Brain microvascular endothelial cell (primary cell): Measurements from ENCODE around the gene ABLIM1.

Experiments
- DNase-seq: peaks from one replicate; pipeline ENCODE4 v3.0.0-alpha.2; 2020
- H3K27ac ChIP-seq: fragments of 250-450 bp; sonication (Bioruptor Pico); 2 replicates; pipeline ENCODE4 v1.5.1; 2020; ENCODE audit warnings: mild to moderate bottlenecking, moderate library complexity
- H3K27me3 ChIP-seq: fragments of 250-450 bp; sonication (Bioruptor Pico); replicated peaks from 2 replicates; pipeline ENCODE4 v1.5.1; 2020; ENCODE audit warnings: mild to moderate bottlenecking
- H3K36me3 ChIP-seq: fragments of 250-450 bp; sonication (Bioruptor Pico); replicated peaks from 2 replicates; pipeline ENCODE4 v1.5.1; 2020; ENCODE audit warnings: mild to moderate bottlenecking
- H3K4me3 ChIP-seq: 2 replicates; pipeline ENCODE4 v1.5.1; 2011; ENCODE audit warnings: low read depth, mild to moderate bottlenecking, control low read depth, low read length, moderate library complexity
- in situ Hi-C: cut with HindIII; loops from 2 replicates; pipeline ENCODE4 v1.10.0; 2017; ENCODE audit warnings: low sequenced_read_pairs, low pct_ligation_motif_present
- TF ChIP-seq, protein P1 (sequence below): IDR thresholded peaks from 2 replicates; pipeline ENCODE4 v1.5.1; 2011; ENCODE audit warnings: low read depth, mild to moderate bottlenecking, moderate library complexity, low read length, control low read depth, inconsistent platforms; ENCODE audit errors: missing control alignments

Gene ABLIM1

DNA sequence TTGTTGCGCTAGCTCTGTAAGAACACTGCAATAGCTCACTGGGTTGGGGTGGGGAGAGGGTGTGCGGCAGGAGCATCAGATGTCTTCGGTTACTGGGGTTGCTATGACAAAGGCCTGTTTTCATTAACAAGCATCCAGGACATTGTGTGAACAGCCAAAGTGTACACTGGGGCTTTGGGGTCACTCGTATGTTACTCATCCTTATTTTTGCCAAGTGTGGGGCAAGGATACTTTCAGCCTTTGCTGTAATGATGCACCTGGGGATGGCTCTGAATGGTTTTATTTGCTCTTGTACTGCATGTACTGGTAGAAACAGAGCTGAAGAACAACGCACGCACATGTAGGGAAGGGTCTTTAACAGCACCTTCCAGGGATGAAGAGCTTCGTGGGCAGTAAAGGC, 180.8 kb downstream of the ABLIM1 start:
- H3K4me3 ChIP-seq = no peak overlapping the region
- TF ChIP-seq, protein P1, sequence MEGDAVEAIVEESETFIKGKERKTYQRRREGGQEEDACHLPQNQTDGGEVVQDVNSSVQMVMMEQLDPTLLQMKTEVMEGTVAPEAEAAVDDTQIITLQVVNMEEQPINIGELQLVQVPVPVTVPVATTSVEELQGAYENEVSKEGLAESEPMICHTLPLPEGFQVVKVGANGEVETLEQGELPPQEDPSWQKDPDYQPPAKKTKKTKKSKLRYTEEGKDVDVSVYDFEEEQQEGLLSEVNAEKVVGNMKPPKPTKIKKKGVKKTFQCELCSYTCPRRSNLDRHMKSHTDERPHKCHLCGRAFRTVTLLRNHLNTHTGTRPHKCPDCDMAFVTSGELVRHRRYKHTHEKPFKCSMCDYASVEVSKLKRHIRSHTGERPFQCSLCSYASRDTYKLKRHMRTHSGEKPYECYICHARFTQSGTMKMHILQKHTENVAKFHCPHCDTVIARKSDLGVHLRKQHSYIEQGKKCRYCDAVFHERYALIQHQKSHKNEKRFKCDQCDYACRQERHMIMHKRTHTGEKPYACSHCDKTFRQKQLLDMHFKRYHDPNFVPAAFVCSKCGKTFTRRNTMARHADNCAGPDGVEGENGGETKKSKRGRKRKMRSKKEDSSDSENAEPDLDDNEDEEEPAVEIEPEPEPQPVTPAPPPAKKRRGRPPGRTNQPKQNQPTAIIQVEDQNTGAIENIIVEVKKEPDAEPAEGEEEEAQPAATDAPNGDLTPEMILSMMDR = no peak
- in situ Hi-C loops = no loop called here
- H3K27ac ChIP-seq = no peak overlapping the region
- no peaks in the 10 kb centered on the region for H3K27me3 ChIP-seq
- no peaks in the 10 kb centered on the region for H3K36me3 ChIP-seq
- peak; percentile 7 for DNase-seq

- Histone ChIP-seq H3K36me3 (no peaks in the 10 kb centered on the region), H3K27me3 (no peaks in the 10 kb centered on the region), H3K27ac (no peak overlapping the region), H3K4me3 (no peak overlapping the region)
- DNase-seq = no peak
- in situ Hi-C loops = no loop called here
- TF ChIP-seq, protein P1 = no peak
Measured at GRCh38 chr10:114474989-114475388, 183.1 kb downstream of the ABLIM1 start.

- in situ Hi-C loops = no loop called here
- DNase-seq = no peak
- Histone ChIP-seq H3K27ac (no peak overlapping the region), H3K4me3 (no peak overlapping the region), H3K36me3 (no peaks in the 10 kb centered on the region), H3K27me3 (no peaks in the 10 kb centered on the region)
- TF ChIP-seq, protein P1 = no peak
Measured at GRCh38 chr10:114473776-114474175, 184.3 kb downstream of the ABLIM1 start.

DNA sequence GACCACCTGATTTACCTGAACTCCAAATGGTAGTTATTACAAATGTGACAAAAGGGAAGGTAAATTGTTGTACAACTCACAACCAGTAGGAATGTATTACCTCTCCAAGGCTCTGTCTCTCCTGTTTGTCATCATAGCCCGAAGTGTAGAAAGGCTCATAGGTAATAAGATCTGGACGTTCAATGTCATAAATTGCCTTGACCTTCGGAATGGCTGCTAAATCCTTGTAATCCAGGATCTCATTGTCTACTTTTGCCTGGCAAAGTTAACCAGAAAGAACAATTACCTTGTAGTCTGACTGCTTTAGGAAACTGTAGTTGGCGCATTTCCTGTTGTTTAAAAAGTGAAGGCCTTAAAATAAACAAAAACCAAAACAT, 185.2 kb downstream of the ABLIM1 start:
- no peak for DNase-seq
- in situ Hi-C loops = no loop called here
- no peak overlapping the region for H3K4me3 ChIP-seq
- TF ChIP-seq, protein P1 = no peak
- H3K27ac ChIP-seq = no peak overlapping the region
- no peaks in the 10 kb centered on the region for H3K27me3 ChIP-seq
- no peaks in the 10 kb centered on the region for H3K36me3 ChIP-seq

GRCh38 chr10:114471906-114472876, 185.9 kb downstream of the ABLIM1 start:
- Histone ChIP-seq H3K36me3 (no peaks in the 10 kb centered on the region), H3K4me3 (no peak overlapping the region), H3K27ac (no peak overlapping the region), H3K27me3 (no peaks in the 10 kb centered on the region)
- TF ChIP-seq, protein P1 = no peak
- in situ Hi-C loops = no loop called here
- DNase-seq = no peak
